AG04450 (cell line): ENCODE data around the gene ATP5MC3. TPM values are rescaled to one million over a fixed set of nuclear protein-coding genes. Genes with fewer than 3 reads are reported as not detected.

ENCODE experiments used
- CTCF ChIA-PET: fragments of 300-600, 350-600 bp; formaldehyde crosslinking; extraction: SDS; loops from one replicate; lab custom pipeline; 2022; ENCODE audit warnings: antibody characterized with exemption, inconsistent platforms; lab: Charles Lee
- POLR2A ChIA-PET: fragments of 350-600 bp; formaldehyde crosslinking; extraction: SDS; loops from one replicate; lab custom pipeline; 2021; ENCODE audit warnings: antibody characterized with exemption, inconsistent platforms; lab: Yijun Ruan, JAX
- DNase-seq: peaks from one replicate; pipeline ENCODE4 v3.0.0-alpha.2; 2011; ENCODE audit warnings: low read depth, low spot score
- H3K27ac ChIP-seq: one replicate; pipeline ENCODE4 v1.5.1; 2012; ENCODE audit warnings: low read depth, low read length, control low read depth
- H3K27me3 ChIP-seq: one replicate; pipeline ENCODE4 v1.6.0; 2012; ENCODE audit warnings: low read length; ENCODE audit not compliant: control insufficient read depth, insufficient read depth
- H3K4me3 ChIP-seq: 2 replicates; pipeline ENCODE4 v1.5.1; 2011; ENCODE audit warnings: mild to moderate bottlenecking, low read depth, low read length, control low read depth
- H3K9me3 ChIP-seq: 2 replicates; pipeline ENCODE4 v1.5.1; 2012; ENCODE audit warnings: low read length; ENCODE audit not compliant: control insufficient read depth, insufficient read depth
- polyA plus RNA-seq: library from polyadenylated mRNA; depleted of rRNA; stranded (reverse); fragments of >200 nt; gene quantifications from 2 replicates; pipeline ENCODE4 v1.2.3, GENCODE V29; 2011
- TF ChIP-seq, protein P1 (sequence below): IDR thresholded peaks from 2 replicates; pipeline ENCODE4 v1.5.1; 2011; ENCODE audit warnings: low read depth, low read length, control low read depth, inconsistent platforms

Gene ATP5MC3
- polyA plus RNA-seq, 1 experiment, result 519 TPM

DNA sequence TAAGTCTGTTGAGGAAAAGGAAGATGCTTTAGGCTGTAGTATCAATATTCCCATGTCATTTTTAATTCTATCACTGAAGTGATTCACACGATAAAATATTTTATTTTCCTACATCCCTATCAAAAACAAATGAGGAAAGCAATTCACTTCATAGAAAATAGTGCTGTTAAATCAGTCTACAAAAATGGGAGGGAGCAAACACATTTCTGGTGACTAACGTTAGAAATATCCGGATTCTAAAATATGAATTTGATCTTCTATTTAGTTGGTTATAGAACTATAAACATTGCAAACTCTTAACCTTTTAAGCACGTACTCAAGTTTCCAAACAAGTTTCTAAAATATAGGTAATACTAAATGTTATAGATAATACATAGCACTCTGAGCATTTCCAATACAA lies 34.3 kb downstream of the ATP5MC3 start:
- CTCF ChIA-PET, result no interaction called here
- no peak for DNase-seq
- no peaks in the 10 kb centered on the region for H3K27me3 ChIP-seq
- no peak overlapping the region for H3K27ac ChIP-seq
- no peak overlapping the region for H3K4me3 ChIP-seq
- no peaks in the 10 kb centered on the region for H3K9me3 ChIP-seq
- POLR2A ChIA-PET, result no interaction called here
- TF ChIP-seq, protein P1, sequence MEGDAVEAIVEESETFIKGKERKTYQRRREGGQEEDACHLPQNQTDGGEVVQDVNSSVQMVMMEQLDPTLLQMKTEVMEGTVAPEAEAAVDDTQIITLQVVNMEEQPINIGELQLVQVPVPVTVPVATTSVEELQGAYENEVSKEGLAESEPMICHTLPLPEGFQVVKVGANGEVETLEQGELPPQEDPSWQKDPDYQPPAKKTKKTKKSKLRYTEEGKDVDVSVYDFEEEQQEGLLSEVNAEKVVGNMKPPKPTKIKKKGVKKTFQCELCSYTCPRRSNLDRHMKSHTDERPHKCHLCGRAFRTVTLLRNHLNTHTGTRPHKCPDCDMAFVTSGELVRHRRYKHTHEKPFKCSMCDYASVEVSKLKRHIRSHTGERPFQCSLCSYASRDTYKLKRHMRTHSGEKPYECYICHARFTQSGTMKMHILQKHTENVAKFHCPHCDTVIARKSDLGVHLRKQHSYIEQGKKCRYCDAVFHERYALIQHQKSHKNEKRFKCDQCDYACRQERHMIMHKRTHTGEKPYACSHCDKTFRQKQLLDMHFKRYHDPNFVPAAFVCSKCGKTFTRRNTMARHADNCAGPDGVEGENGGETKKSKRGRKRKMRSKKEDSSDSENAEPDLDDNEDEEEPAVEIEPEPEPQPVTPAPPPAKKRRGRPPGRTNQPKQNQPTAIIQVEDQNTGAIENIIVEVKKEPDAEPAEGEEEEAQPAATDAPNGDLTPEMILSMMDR, result no peak

DNA sequence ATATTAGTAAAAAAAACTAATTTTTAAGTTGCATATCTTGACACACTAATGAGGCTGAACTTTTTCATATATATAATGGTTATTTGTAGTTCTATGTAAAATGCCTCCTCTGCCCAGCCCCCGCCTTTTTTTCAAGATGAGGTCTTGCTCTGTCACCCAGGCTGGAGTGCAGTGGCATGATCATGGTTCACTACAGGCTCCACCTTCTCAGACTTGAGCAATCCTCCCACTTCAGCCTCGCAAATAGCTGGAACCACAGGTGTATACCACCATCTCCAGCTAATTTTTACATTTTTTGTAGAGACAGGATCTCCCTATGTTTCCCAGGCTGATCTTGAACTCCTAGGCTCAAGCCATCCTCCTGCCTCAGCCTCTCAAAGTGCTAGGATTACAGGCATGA lies 37.8 kb downstream of the ATP5MC3 start:
- TF ChIP-seq, protein P1, result no peak
- Histone ChIP-seq H3K9me3 (no peaks in the 10 kb centered on the region), H3K4me3 (no peak overlapping the region), H3K27ac (no peak overlapping the region), H3K27me3 (no peaks in the 10 kb centered on the region)
- no peak for DNase-seq
- POLR2A ChIA-PET, result no interaction called here
- CTCF ChIA-PET, result no interaction called here

DNA sequence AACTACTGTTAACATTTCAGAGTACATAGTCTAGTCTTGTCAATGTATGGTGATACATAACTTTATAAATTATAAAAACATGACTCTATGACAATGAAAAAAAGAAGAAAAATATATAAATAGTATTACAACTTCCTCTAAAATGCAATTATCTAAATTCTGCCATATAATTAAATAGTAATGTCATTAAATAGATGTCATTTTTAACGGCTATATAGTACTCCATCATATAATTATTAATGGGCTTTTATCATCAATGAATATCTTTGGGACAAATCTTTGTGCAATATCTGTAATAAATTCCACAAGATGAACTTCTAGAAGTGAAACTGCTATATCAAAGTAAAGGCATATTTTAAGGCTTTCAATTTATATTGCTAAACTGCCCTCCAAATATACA lies 38.3 kb downstream of the ATP5MC3 start:
- no peaks in the 10 kb centered on the region for H3K9me3 ChIP-seq
- H3K27ac ChIP-seq, result no peak overlapping the region
- ChIA-PET CTCF (interaction anchor here (1.1 kb wide), 1 partner anchor 32 kb away, joined by 3 read pairs; no protein-coding TSS in a partner anchor), POLR2A (no interaction called here)
- no peak for DNase-seq
- TF ChIP-seq, protein P1, result no peak
- no peaks in the 10 kb centered on the region for H3K27me3 ChIP-seq
- H3K4me3 ChIP-seq, result no peak overlapping the region

GRCh38 chr2:175140332-175140731 lies 41.2 kb downstream of the ATP5MC3 start:
- ChIA-PET CTCF (interaction anchor here (1.2 kb wide), 1 partner anchor 443 kb away, joined by 5 read pairs; no protein-coding TSS in a partner anchor), POLR2A (no interaction called here)
- no peak for DNase-seq
- no peak overlapping the region for H3K4me3 ChIP-seq
- no peaks in the 10 kb centered on the region for H3K9me3 ChIP-seq
- TF ChIP-seq, protein P1, result no peak
- no peaks in the 10 kb centered on the region for H3K27me3 ChIP-seq
- H3K27ac ChIP-seq, result no peak overlapping the region

DNA sequence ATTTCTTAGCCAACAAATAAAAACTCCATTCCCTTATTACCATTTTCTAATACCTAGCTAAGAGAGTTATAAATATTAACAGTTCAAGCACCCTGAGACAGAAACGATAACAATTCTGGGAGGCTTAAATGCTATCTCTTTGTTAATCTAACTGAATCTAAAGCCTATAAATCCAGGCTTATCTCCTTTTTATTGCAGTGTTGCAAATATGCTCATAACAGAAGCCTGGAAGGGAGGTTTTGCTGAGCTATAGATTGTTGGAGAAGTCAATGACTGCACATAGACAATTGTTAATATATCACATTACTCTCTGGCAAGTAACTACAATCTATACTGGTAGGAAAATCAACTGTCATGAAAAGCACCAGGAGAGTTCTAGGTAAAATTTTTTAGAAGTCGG lies 43.7 kb downstream of the ATP5MC3 start:
- Histone ChIP-seq H3K9me3 (no peaks in the 10 kb centered on the region), H3K27me3 (no peaks in the 10 kb centered on the region), H3K4me3 (no peak overlapping the region), H3K27ac (no peak overlapping the region)
- POLR2A ChIA-PET, result no interaction called here
- CTCF ChIA-PET, result interaction anchor here (0.7 to 1.6 kb wide), 6 partner anchors 13 to 441 kb away, joined by 3 to 6 read pairs (median 4); no protein-coding TSS in a partner anchor
- TF ChIP-seq, protein P1, result no peak
- DNase-seq, result no peak
